GM12878 (cell line): Measurements from ENCODE around the gene MLIP. TPM values are rescaled to one million over a fixed set of nuclear protein-coding genes. Genes with fewer than 3 reads are reported as not detected.

Experiments used
- ATAC-seq: fragments of 200-7000 bp; cut with Tn5 transposase; 3 replicates; pipeline ENCODE4 v1.9.1; 2020; ENCODE audit warnings: mild to moderate bottlenecking, moderate library complexity
- BruUV-seq: library from RNA; stranded (reverse); fragments of 400-500 nt; replicated peaks from 2 replicates; lab custom pipeline; 2021; lab: Mats Ljungman, UMichigan
- CTCF ChIA-PET: fragments of 300-600 bp; sonication (Branson Sonifier 250); formaldehyde crosslinking; extraction: SDS; loops from one replicate; lab custom pipeline; 2021; ENCODE audit warnings: inconsistent platforms; lab: Yijun Ruan, JAX
- POLR2A ChIA-PET: fragments of 350-600 bp; formaldehyde crosslinking; extraction: SDS; loops from one replicate; lab custom pipeline; 2021; ENCODE audit warnings: inconsistent platforms; lab: Charles Lee
- RAD21 ChIA-PET: fragments of 300-600 bp; sonication (Branson Sonifier 250); formaldehyde crosslinking; loops from one replicate; lab custom pipeline; 2023; ENCODE audit warnings: antibody characterized with exemption; ENCODE audit not compliant: unreplicated experiment; lab: Charles Lee
- SMC1A ChIA-PET: fragments of 300-600 bp; sonication (Branson Sonifier 250); formaldehyde crosslinking; loops from one replicate; lab custom pipeline; 2023; ENCODE audit not compliant: unreplicated experiment, uncharacterized antibody; lab: Charles Lee
- DNase-seq: peaks from one replicate; pipeline ENCODE4 v3.0.0-alpha.2; 2011; ENCODE audit warnings: low read depth, low spot score
- FAIRE-seq: peaks from 3 replicates; lab custom pipeline; 2011; peaks lifted over from hg19 to GRCh38; lab: Jason Lieb, UNC
- H2AFZ ChIP-seq: 2 replicates; pipeline ENCODE4 v1.6.0; 2011; ENCODE audit warnings: low read depth, low read length, control low read depth; ENCODE audit not compliant: control insufficient read depth
- H3K27ac ChIP-seq: 2 replicates; pipeline ENCODE4 v1.5.1; 2011; ENCODE audit warnings: control low read depth; ENCODE audit not compliant: control insufficient read depth, insufficient read depth
- H3K27me3 ChIP-seq, 2 experiments: replicated peaks in 1 of 2; 2 replicates each; pipeline versions ENCODE4 v1.6.0 to v1.6.1; 2011; ENCODE audit warnings: low read length in 1 of 2; ENCODE audit not compliant: control insufficient read depth in 2 of 2, insufficient read depth in 2 of 2
- H3K36me3 ChIP-seq, 2 experiments: 2 replicates each; pipeline ENCODE4 v1.5.1; 2011; ENCODE audit warnings: low read length in 1 of 2; ENCODE audit not compliant: control insufficient read depth in 2 of 2, insufficient read depth in 2 of 2
- H3K4me1 ChIP-seq: 2 replicates; pipeline ENCODE4 v1.6.1; 2011; ENCODE audit warnings: mild to moderate bottlenecking, low read length, moderate library complexity, mixed read lengths; ENCODE audit not compliant: control insufficient read depth, insufficient read depth
- H3K4me2 ChIP-seq: 2 replicates; pipeline ENCODE4 v1.6.0; 2011; ENCODE audit warnings: control low read depth; ENCODE audit not compliant: control insufficient read depth, insufficient read depth
- H3K4me3 ChIP-seq: fragments of 200-600 bp; sonication (generic); 2 replicates; pipeline ENCODE4 v1.5.1; 2016
- H3K79me2 ChIP-seq: 2 replicates; pipeline ENCODE4 v1.6.0; 2011; ENCODE audit warnings: low read length; ENCODE audit not compliant: control insufficient read depth, insufficient read depth
- H3K9ac ChIP-seq: 2 replicates; pipeline ENCODE4 v1.8.0; 2011; ENCODE audit warnings: low read length, control low read depth, mixed read lengths; ENCODE audit not compliant: control insufficient read depth, insufficient read depth
- H3K9me3 ChIP-seq: replicated peaks from 3 replicates; pipeline ENCODE4 v1.5.1; 2011; ENCODE audit warnings: mild to moderate bottlenecking, low read length; ENCODE audit not compliant: control insufficient read depth, insufficient read depth
- H4K20me1 ChIP-seq: 2 replicates; pipeline ENCODE4 v1.6.0; 2011; ENCODE audit not compliant: control insufficient read depth, insufficient read depth
- MYC ChIP-seq: IDR thresholded peaks from 2 replicates; pipeline ENCODE4 v1.6.1; 2011; ENCODE audit warnings: mild to moderate bottlenecking, low read length, moderate library complexity, inconsistent platforms; ENCODE audit not compliant: insufficient read depth, insufficient replicate concordance, insufficient read length, severe bottlenecking
- POLR2AphosphoS5 ChIP-seq: IDR thresholded peaks from 2 replicates; pipeline ENCODE4 v1.6.1; 2011; ENCODE audit warnings: mild to moderate bottlenecking, low read length, inconsistent platforms
- WGBS: methylation state at CpG from one replicate; pipeline ENCODE4 v1.1.6; 2016; ENCODE audit warnings: low lambda C conversion rate; ENCODE audit not compliant: insufficient replicate concordance, insufficient coverage; ENCODE audit errors: missing lambda C conversion rate; 5-methylcytosine and 5-hydroxymethylcytosine counted together
- in situ Hi-C: fragments of 300-500 bp; cut with MboI; formaldehyde crosslinking; loops from 9 replicates; pipeline ENCODE4 v1.14.3; 2018; ENCODE audit warnings: mixed read lengths
- intact Hi-C: fragments of 100-400 bp; cut with micrococcal nuclease; formaldehyde crosslinking; loops from one replicate; pipeline ENCODE4 v1.14.2; 2022; ENCODE audit not compliant: unreplicated experiment
- polyA plus RNA-seq, 11 experiments: library from polyadenylated mRNA; depleted of rRNA in 4 of 11; unstranded in 6 of 11; stranded (reverse) in 5 of 11; fragments of >200 nt; fragmentation: Nextera tagmentation in 4 of 11; fragmentation: Illumina TruSeq in 1 of 11; extraction: Ambion mirVana in 4 of 11; extraction: Trizol in 1 of 11; gene quantifications; 1 replicate in 1 of 11; 2 replicates in 10 of 11; pipeline versions ENCODE4 v1.2.1 to v1.2.3, GENCODE V29; 2011 to 2016; ENCODE audit warnings: inconsistent platforms in 2 of 11, missing spikeins in 2 of 11, low read depth in 1 of 11
- total RNA-seq, 4 experiments: library from RNA; depleted of rRNA in 3 of 4; stranded (reverse); fragments of >200 nt in 3 of 4; fragmentation: Illumina TruSeq in 1 of 4; extraction: Trizol in 1 of 4; gene quantifications; 2 replicates each; pipeline versions ENCODE4 v1.2.1 to v1.2.3, GENCODE V29; 2013 to 2021

The MLIP gene
- total and polyA plus RNA-seq, 10 of the 15 experiments (the other 5 are each of a cell fraction or from before 2014, with no cell fraction given): not detected

DNA sequence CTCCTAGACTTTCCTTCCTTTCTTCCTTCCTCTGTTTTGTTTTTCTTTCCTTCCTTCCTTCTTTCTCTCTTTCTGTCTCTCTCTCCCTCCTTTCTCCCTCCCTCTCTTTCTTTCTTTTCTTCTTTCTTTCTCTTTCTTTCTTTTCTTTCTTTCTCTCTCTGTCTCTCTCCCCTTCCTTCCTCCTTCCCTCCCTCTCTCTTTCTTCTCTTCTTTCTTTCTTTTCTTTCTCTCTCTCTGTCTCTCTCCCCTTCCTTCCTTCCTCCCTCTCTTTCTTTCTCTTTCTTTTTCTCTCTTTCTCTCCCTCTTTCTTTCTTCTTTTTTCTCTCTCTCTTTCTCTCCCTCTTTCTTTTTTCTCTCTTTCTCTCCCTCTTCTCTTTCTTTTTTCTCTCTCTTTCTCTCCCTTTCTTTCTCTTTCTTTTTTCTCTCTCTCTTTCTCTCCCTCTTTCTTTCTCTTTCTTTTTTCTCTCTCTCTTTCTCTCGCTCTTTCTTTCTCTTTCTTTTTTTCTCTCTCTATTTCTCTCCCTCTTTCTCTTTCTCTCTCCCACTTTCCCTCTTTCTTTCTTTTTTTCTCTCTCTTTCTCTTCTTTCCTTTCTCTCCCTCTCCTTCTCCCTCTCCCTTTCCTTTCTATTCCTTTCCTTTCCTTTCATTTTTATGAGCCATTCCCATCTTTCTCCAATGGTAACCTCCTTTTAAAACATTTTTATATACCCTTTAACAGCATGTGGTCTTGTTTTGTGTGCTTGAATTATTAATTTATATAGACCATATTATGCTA is 199.3 kb downstream of the MLIP start (continued):
- TF ChIP-seq MYC: no peak

DNA sequence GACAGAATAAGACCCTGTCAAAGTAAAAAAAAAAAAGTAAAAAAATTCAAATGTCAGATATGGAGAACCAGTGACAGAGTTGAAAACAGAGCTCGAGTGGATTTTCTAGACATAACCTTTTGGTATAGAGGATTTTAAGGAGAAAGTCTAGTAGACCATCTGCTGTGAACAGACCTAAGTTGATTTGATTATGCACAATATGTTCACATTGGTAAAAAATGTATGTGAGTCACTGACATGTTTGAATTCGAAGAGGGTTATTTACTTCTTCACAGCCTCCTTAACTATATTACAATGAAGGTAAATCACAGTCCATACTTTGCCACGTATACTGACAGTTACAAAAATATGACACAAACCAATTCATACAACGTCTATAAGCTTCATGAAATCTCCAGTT is 204.4 kb downstream of the MLIP start:
- Histone ChIP-seq H3K4me3 (no peak overlapping the region), H3K27ac (no peak overlapping the region), H4K20me1 (no peaks in the 10 kb centered on the region), H3K4me2 (no peak overlapping the region), H3K4me1 (no peaks in the 10 kb centered on the region), H3K27me3 (no peaks in the 10 kb centered on the region), H3K79me2 (no peaks in the 10 kb centered on the region), H3K9ac (no peak overlapping the region), H3K9me3 (no peaks in the 10 kb centered on the region), H3K36me3 (no peaks in the 10 kb centered on the region), H2AFZ (no peak overlapping the region)
- BruUV-seq: no TSS peak
- intact Hi-C loops (no loop called here), in situ Hi-C loops (no loop called here)
- ATAC-seq (no peak), DNase-seq (no peak), FAIRE-seq (no peak)
- SMC1A ChIA-PET: interaction anchor here (1.0 kb wide), 1 partner anchor 29 kb away, joined by 4 read pairs; no protein-coding TSS in a partner anchor
- CTCF ChIA-PET: no interaction called here
- POLR2A ChIA-PET: no interaction called here
- no peak for TF ChIP-seq POLR2AphosphoS5
- 11% methylated on average over 4 of the region's 4 CpGs for WGBS
- RAD21 ChIA-PET: no interaction called here

Other genes with a start within 250 kb of the MLIP start
- 0.38 and 2.0 TPM in 2 replicates for gene TINAG, start 197.0 kb downstream of the MLIP start, total RNA-seq (2014; rRNA removed)
- 0.81 and 1.4 TPM in 2 replicates for gene TINAG, start 197.0 kb downstream of the MLIP start, total RNA-seq (2014; rRNA removed; fragmentation: Illumina TruSeq; extraction: Trizol)
- gene TINAG, start 197.0 kb downstream of the MLIP start, total RNA-seq (2021): 0.51 and 0.64 TPM in 2 replicates
- 7.7 and 9.4 TPM in 2 replicates for gene TINAG, start 197.0 kb downstream of the MLIP start, polyA plus RNA-seq (2011; rRNA removed)
- 1.0 TPM in 1 of 2 replicates, not detected in the other for gene TINAG, start 197.0 kb downstream of the MLIP start, polyA plus RNA-seq (2014; fragmentation: Illumina TruSeq; extraction: Trizol)
- gene TINAG, start 197.0 kb downstream of the MLIP start, polyA plus RNA-seq (2014; fragmentation: Nextera tagmentation; extraction: Ambion mirVana): 1 to 10 TPM; 4.1 to 4.4 TPM
- 0.86 and 1.1 TPM in 2 replicates for gene TINAG, start 197.0 kb downstream of the MLIP start, polyA plus RNA-seq (2014; rRNA removed)
- gene TINAG, start 197.0 kb downstream of the MLIP start, polyA plus RNA-seq (2016; fragmentation: Nextera tagmentation; extraction: Ambion mirVana): under 1 TPM; 0.26 to 0.28 TPM